OCI-LY7 (cell line): ENCODE data around the gene SLC8B1.

Experiments
- CTCF ChIP-seq: fragments of 200-600 bp; sonication (generic); conservative IDR thresholded peaks from 2 replicates; pipeline ENCODE4 v1.5.1; 2014; ENCODE audit warnings: mild to moderate bottlenecking, antibody characterized with exemption, low read length, moderate library complexity, mixed read lengths
- EZH2phosphoT487 ChIP-seq: fragments of 200-600 bp; sonication (generic); IDR thresholded peaks from 2 replicates; pipeline ENCODE4 v1.6.1; 2018; ENCODE audit warnings: low read depth, borderline replicate concordance, mild to moderate bottlenecking, mixed run types, antibody characterized with exemption, low read length, moderate library complexity, mixed read lengths

GRCh38 chr12:113289361-113289760, 45.5 kb downstream of the SLC8B1 start:
- TF ChIP-seq CTCF (no peak), EZH2phosphoT487 (no peak)
